Activated CD8-positive, alpha-beta memory T cell treated with anti-CD3 and anti-CD28 coated beads, Interleukin-2, amount 50 U/mL, for 1 hour (primary cell): Measurements from ENCODE around the gene CRISP2.

Source experiments
- DNase-seq: peaks from one replicate; pipeline ENCODE4 v3.0.0-alpha.2; 2020; ENCODE audit errors: extremely low read depth

CRISP2 gene

GRCh38 chr6:49653942-49654341 lies 59.4 kb downstream of the CRISP2 start:
- no peak for DNase-seq

- no peak for DNase-seq
Measured at GRCh38 chr6:49653438-49653837, 59.9 kb downstream of the CRISP2 start.

- DNase-seq, result no peak
Measured at GRCh38 chr6:49651239-49651638, 62.1 kb downstream of the CRISP2 start.

GRCh38 chr6:49649988-49650387 lies 63.4 kb downstream of the CRISP2 start:
- no peak for DNase-seq

- DNase-seq, result no peak
Measured at GRCh38 chr6:49648036-49648435, 65.3 kb downstream of the CRISP2 start.

GRCh38 chr6:49647476-49647875 lies 65.9 kb downstream of the CRISP2 start:
- no peak for DNase-seq

GRCh38 chr6:49646942-49647341 lies 66.4 kb downstream of the CRISP2 start:
- DNase-seq, result no peak

- DNase-seq, result no peak
Measured at GRCh38 chr6:49646130-49646824, 67.1 kb downstream of the CRISP2 start.

GRCh38 chr6:49645139-49645538 lies 68.2 kb downstream of the CRISP2 start:
- DNase-seq, result no peak
